HepG2 (cell line): ENCODE data around the gene PEAR1. TPM values are rescaled to one million over a fixed set of nuclear protein-coding genes. Genes with fewer than 3 reads are reported as not detected.

Source experiments
- ATAC-seq: fragments of 200-7000 bp; cut with Tn5 transposase; 3 replicates; pipeline ENCODE4 v1.9.1; 2020; ENCODE audit warnings: mild to moderate bottlenecking, moderate library complexity
- BruUV-seq: library from RNA; stranded (reverse); fragments of 400-500 nt; replicated peaks from 2 replicates; lab custom pipeline; 2021; lab: Mats Ljungman, UMichigan
- CTCF ChIA-PET: fragments of 300-600 bp; formaldehyde crosslinking; extraction: SDS; loops from one replicate; lab custom pipeline; 2021; ENCODE audit warnings: low total read pairs, inconsistent platforms, low intra/inter-chr PET ratio; lab: Yijun Ruan, JAX
- POLR2A ChIA-PET: fragments of 350-600 bp; sonication (Branson Sonifier 250); formaldehyde crosslinking; loops from one replicate; lab custom pipeline; 2020; ENCODE audit warnings: antibody characterized with exemption, inconsistent platforms; lab: Yijun Ruan, JAX
- DNase-seq: peaks from one replicate; pipeline ENCODE4 v3.0.0-alpha.2; 2015; ENCODE audit warnings: low spot score
- FAIRE-seq: peaks from 3 replicates; lab custom pipeline; 2011; peaks lifted over from hg19 to GRCh38; lab: Jason Lieb, UNC
- H2AFZ ChIP-seq: one replicate; pipeline ENCODE4 v1.6.1; 2011; ENCODE audit warnings: low read length, inconsistent platforms
- H3K27ac ChIP-seq: fragments of 300-600 bp; 3 replicates; pipeline ENCODE4 v1.8.0; 2011; ENCODE audit warnings: mixed run types, mild to moderate bottlenecking, mixed read lengths, low read length, inconsistent platforms; ENCODE audit not compliant: insufficient read depth; ENCODE audit errors: extremely low read length
- H3K27me3 ChIP-seq, 2 experiments: fragments of 200-600 bp in 1 of 2; 2 replicates in 1 of 2; 3 replicates in 1 of 2; pipeline versions ENCODE4 v1.6.0 to v1.8.0; 2011; ENCODE audit warnings: low read length in 2 of 2, mild to moderate bottlenecking in 2 of 2, moderate library complexity in 2 of 2, inconsistent platforms in 1 of 2; ENCODE audit not compliant: insufficient read depth in 2 of 2, control insufficient read depth in 1 of 2
- H3K36me3 ChIP-seq, 2 experiments: fragments of 200-600 bp in 1 of 2; replicated peaks in 1 of 2; 2 replicates in 1 of 2; 3 replicates in 1 of 2; pipeline versions ENCODE4 v1.5.1 to v1.8.0; 2011; ENCODE audit warnings: low read length in 2 of 2, inconsistent platforms in 1 of 2; ENCODE audit not compliant: insufficient read depth in 2 of 2, control insufficient read depth in 1 of 2
- H3K4me1 ChIP-seq: 2 replicates; pipeline ENCODE4 v1.5.1; 2012; ENCODE audit warnings: low read length, inconsistent platforms; ENCODE audit not compliant: insufficient read depth
- H3K4me2 ChIP-seq: 2 replicates; pipeline ENCODE4 v1.6.0; 2011; ENCODE audit warnings: low read depth, low read length, inconsistent platforms
- H3K4me3 ChIP-seq, 3 experiments: fragments of 200-600 bp in 1 of 3; sonication (generic), shearing (Covaris generic) in 1 of 3; replicated peaks in 1 of 3; 2 replicates each; pipeline ENCODE4 v1.5.1; 2011 to 2016; ENCODE audit warnings: low read length in 3 of 3, inconsistent platforms in 2 of 3, low read depth in 2 of 3, mild to moderate bottlenecking in 2 of 3, control low read depth in 1 of 3, mixed read lengths in 1 of 3; ENCODE audit not compliant: insufficient read depth in 1 of 3
- H3K79me2 ChIP-seq: one replicate; pipeline ENCODE4 v1.6.1; 2011; ENCODE audit warnings: low read length, inconsistent platforms; ENCODE audit not compliant: insufficient read depth
- H3K9ac ChIP-seq: 2 replicates; pipeline ENCODE4 v1.6.0; 2011; ENCODE audit warnings: mild to moderate bottlenecking, low read depth, low read length, inconsistent platforms; ENCODE audit not compliant: insufficient read depth
- H3K9me3 ChIP-seq: 2 replicates; pipeline ENCODE4 v1.5.1; 2012; ENCODE audit warnings: mild to moderate bottlenecking, low read length
- H4K20me1 ChIP-seq: 2 replicates; pipeline ENCODE4 v1.6.0; 2011; ENCODE audit warnings: inconsistent platforms, mild to moderate bottlenecking, low read length, moderate library complexity; ENCODE audit not compliant: insufficient read depth
- IRX3 ChIP-seq: sonication (generic); formaldehyde crosslinking; IDR thresholded peaks from 2 replicates; pipeline ENCODE4 v1.8.1; 2023; ENCODE audit warnings: mild to moderate bottlenecking, low read depth, missing genetic modification reagents, borderline replicate concordance
- MAFF ChIP-seq: IDR thresholded peaks from 2 replicates; pipeline ENCODE4 v1.6.1; 2011; ENCODE audit warnings: low read depth, low read length, improper control_type of control experiment
- MAFK ChIP-seq, 2 experiments: IDR thresholded peaks in 1 of 2; conservative IDR thresholded peaks in 1 of 2; 2 replicates each; pipeline ENCODE4 v1.6.1; 2011; ENCODE audit warnings: improper control_type of control experiment in 2 of 2, low read length in 2 of 2
- REL ChIP-seq: sonication (generic); formaldehyde crosslinking; conservative IDR thresholded peaks from 2 replicates; pipeline ENCODE4 v1.8.0; 2022; ENCODE audit warnings: mild to moderate bottlenecking, missing genetic modification reagents, moderate library complexity
- SNAPC2 ChIP-seq: sonication (generic); formaldehyde crosslinking; IDR thresholded peaks from 2 replicates; pipeline ENCODE4 v1.8.1; 2022; ENCODE audit warnings: mild to moderate bottlenecking, missing genetic modification reagents
- YEATS2 ChIP-seq: sonication (generic); formaldehyde crosslinking; IDR thresholded peaks from 2 replicates; pipeline ENCODE4 v1.4.0; 2020; ENCODE audit warnings: missing genetic modification reagents, borderline replicate concordance
- ZNF17 ChIP-seq: sonication (generic); formaldehyde crosslinking; IDR thresholded peaks from 2 replicates; pipeline ENCODE4 v1.5.0; 2020; ENCODE audit warnings: mild to moderate bottlenecking, missing genetic modification reagents
- ZNF20 ChIP-seq: sonication (generic); formaldehyde crosslinking; IDR thresholded peaks from 2 replicates; pipeline ENCODE4 v1.4.0; 2020; ENCODE audit warnings: mild to moderate bottlenecking, moderate library complexity, missing genetic modification reagents
- ZNF317 ChIP-seq: sonication (generic); formaldehyde crosslinking; IDR thresholded peaks from 2 replicates; pipeline ENCODE4 v1.5.0; 2020; ENCODE audit warnings: mild to moderate bottlenecking, missing genetic modification reagents
- WGBS: methylation state at CpG from one replicate; pipeline ENCODE4 v1.1.6; 2017; ENCODE audit warnings: low lambda C conversion rate; 5-methylcytosine and 5-hydroxymethylcytosine counted together
- in situ Hi-C: cut with HindIII; loops from 2 replicates; pipeline ENCODE4 v1.10.0; 2017; ENCODE audit warnings: low pct_unique_long_range_greater_than_20kb; ENCODE audit not compliant: extremely low pct_ligation_motif_present
- intact Hi-C: fragments of 100-400 bp; cut with micrococcal nuclease; formaldehyde crosslinking; loops from one replicate; pipeline ENCODE4 v1.10.0; 2022; ENCODE audit not compliant: unreplicated experiment
- polyA plus RNA-seq, 8 experiments: library from polyadenylated mRNA; depleted of rRNA in 3 of 8; stranded (reverse) in 7 of 8; unstranded in 1 of 8; fragments of >200 nt; fragmentation: Illumina TruSeq in 4 of 8; extraction: Trizol in 4 of 8; gene quantifications; 2 replicates each; pipeline versions ENCODE4 v1.2.1 to v1.2.3, GENCODE V29; 2011 to 2016; ENCODE audit warnings: low read depth in 4 of 8, missing spikeins in 1 of 8, mixed read lengths in 1 of 8; ENCODE audit not compliant: insufficient read depth in 1 of 8
- total RNA-seq, 5 experiments: library from RNA; depleted of rRNA; stranded (reverse); fragments of >200 nt; fragmentation: Illumina TruSeq; extraction: Trizol; gene quantifications; 2 replicates each; pipeline ENCODE4 v1.2.3, GENCODE V29; 2016; ENCODE audit warnings: low read depth in 1 of 5
- TF ChIP-seq, protein P1 (sequence below): sonication (generic); formaldehyde crosslinking; conservative IDR thresholded peaks from 2 replicates; pipeline ENCODE4 v1.4.0; 2020; ENCODE audit warnings: mild to moderate bottlenecking, missing genetic modification reagents, moderate library complexity
- TF ChIP-seq, protein P2 (sequence below): sonication (generic); formaldehyde crosslinking; IDR thresholded peaks from 2 replicates; pipeline ENCODE4 v1.4.0; 2020; ENCODE audit warnings: missing genetic modification reagents, borderline replicate concordance
- TF ChIP-seq, protein P3 (sequence below): sonication (generic); formaldehyde crosslinking; IDR thresholded peaks from 2 replicates; pipeline ENCODE4 v1.4.0; 2020; ENCODE audit warnings: missing genetic modification reagents, borderline replicate concordance
- TF ChIP-seq, protein P4 (sequence below): sonication (generic); formaldehyde crosslinking; IDR thresholded peaks from 2 replicates; pipeline ENCODE4 v1.8.0; 2022; ENCODE audit warnings: mild to moderate bottlenecking, missing genetic modification reagents, borderline replicate concordance

PEAR1 gene
- total and polyA plus RNA-seq, 2 of the 13 experiments (the other 11 are each of a cell fraction or from before 2014, with no cell fraction given) = 0.27 to 0.41 TPM

DNA sequence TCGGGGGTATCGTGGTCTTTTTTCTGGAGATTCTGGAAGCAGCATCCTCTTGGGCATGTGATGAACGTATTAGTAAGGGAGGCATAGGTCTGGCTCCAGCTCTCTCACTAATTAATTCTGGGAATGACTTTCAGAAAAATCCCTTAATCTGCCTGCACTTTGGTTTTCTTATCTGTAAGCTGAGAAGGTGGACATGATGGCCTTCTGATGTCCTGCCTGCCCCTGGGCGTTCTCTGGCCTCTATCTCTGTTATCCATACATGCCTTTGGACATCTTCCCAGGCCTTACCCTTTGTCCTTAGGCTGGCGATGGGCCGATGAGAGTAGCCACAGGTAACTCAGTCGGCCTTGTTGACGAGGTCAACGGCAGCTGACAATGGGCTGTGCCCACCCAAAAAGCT lies 24.1 kb upstream of the PEAR1 start (continued):
- TF ChIP-seq, protein P1, sequence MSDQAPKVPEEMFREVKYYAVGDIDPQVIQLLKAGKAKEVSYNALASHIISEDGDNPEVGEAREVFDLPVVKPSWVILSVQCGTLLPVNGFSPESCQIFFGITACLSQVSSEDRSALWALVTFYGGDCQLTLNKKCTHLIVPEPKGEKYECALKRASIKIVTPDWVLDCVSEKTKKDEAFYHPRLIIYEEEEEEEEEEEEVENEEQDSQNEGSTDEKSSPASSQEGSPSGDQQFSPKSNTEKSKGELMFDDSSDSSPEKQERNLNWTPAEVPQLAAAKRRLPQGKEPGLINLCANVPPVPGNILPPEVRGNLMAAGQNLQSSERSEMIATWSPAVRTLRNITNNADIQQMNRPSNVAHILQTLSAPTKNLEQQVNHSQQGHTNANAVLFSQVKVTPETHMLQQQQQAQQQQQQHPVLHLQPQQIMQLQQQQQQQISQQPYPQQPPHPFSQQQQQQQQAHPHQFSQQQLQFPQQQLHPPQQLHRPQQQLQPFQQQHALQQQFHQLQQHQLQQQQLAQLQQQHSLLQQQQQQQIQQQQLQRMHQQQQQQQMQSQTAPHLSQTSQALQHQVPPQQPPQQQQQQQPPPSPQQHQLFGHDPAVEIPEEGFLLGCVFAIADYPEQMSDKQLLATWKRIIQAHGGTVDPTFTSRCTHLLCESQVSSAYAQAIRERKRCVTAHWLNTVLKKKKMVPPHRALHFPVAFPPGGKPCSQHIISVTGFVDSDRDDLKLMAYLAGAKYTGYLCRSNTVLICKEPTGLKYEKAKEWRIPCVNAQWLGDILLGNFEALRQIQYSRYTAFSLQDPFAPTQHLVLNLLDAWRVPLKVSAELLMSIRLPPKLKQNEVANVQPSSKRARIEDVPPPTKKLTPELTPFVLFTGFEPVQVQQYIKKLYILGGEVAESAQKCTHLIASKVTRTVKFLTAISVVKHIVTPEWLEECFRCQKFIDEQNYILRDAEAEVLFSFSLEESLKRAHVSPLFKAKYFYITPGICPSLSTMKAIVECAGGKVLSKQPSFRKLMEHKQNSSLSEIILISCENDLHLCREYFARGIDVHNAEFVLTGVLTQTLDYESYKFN (CRISPR knock-in tag) = no peak
- TF ChIP-seq YEATS2 = no peak
- TF ChIP-seq, protein P2, sequence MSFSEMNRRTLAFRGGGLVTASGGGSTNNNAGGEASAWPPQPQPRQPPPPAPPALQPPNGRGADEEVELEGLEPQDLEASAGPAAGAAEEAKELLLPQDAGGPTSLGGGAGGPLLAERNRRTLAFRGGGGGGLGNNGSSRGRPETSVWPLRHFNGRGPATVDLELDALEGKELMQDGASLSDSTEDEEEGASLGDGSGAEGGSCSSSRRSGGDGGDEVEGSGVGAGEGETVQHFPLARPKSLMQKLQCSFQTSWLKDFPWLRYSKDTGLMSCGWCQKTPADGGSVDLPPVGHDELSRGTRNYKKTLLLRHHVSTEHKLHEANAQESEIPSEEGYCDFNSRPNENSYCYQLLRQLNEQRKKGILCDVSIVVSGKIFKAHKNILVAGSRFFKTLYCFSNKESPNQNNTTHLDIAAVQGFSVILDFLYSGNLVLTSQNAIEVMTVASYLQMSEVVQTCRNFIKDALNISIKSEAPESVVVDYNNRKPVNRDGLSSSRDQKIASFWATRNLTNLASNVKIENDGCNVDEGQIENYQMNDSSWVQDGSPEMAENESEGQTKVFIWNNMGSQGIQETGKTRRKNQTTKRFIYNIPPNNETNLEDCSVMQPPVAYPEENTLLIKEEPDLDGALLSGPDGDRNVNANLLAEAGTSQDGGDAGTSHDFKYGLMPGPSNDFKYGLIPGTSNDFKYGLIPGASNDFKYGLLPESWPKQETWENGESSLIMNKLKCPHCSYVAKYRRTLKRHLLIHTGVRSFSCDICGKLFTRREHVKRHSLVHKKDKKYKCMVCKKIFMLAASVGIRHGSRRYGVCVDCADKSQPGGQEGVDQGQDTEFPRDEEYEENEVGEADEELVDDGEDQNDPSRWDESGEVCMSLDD (CRISPR knock-in tag) = no peak
- TF ChIP-seq, all 625 proteins: peak for 0

DNA sequence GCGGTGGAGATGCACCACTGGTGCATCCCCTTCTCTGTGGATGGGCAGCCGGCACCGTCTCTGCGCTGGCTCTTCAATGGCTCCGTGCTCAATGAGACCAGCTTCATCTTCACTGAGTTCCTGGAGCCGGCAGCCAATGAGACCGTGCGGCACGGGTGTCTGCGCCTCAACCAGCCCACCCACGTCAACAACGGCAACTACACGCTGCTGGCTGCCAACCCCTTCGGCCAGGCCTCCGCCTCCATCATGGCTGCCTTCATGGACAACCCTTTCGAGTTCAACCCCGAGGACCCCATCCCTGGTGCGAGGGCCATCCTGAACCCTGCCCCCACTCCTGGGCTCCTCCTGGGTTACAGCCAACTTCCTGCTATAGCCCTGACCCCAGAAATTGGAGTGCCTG lies 19.9 kb upstream of the PEAR1 start:
- no peak for DNase-seq
- Histone ChIP-seq H3K27ac (no peak overlapping the region), H3K9ac (no peak overlapping the region), H3K4me2 (no peak overlapping the region), H3K4me3 (no peak overlapping the region), H4K20me1 (no peaks in the 10 kb centered on the region), H3K79me2 (no peaks in the 10 kb centered on the region), H3K9me3 (no peaks in the 10 kb centered on the region), H2AFZ (no peak overlapping the region), H3K4me1 (no peaks in the 10 kb centered on the region), H3K36me3 (no peaks in the 10 kb centered on the region), H3K27me3 (peaks cover 17 to 72% of the 10 kb centered on the region in 2 experiments)
- in situ Hi-C loops = no loop called here
- FAIRE-seq = no peak
- intact Hi-C loops = no loop called here
- no peak for ATAC-seq
- 42% methylated on average over 12 of the region's 18 CpGs for WGBS
- BruUV-seq = no TSS peak
- ChIA-PET POLR2A (no interaction called here), CTCF (no interaction called here)
- TF ChIP-seq REL (CRISPR knock-in tag) (no peak), ZNF317 (CRISPR knock-in tag) (no peak), IRX3 (CRISPR knock-in tag) (no peak), SNAPC2 (CRISPR knock-in tag) (no peak), ZNF20 (CRISPR knock-in tag) (no peak), MAFK (conservative IDR thresholded peaks at IDR 0.05 in 1 of 2, IDR thresholded peaks at IDR 0.05 in 1 of 2; ENCODE audit: low read length in 2 of 2) (no peak), MAFF (no peak), ZNF17 (CRISPR knock-in tag) (no peak)
- TF ChIP-seq, protein P3, sequence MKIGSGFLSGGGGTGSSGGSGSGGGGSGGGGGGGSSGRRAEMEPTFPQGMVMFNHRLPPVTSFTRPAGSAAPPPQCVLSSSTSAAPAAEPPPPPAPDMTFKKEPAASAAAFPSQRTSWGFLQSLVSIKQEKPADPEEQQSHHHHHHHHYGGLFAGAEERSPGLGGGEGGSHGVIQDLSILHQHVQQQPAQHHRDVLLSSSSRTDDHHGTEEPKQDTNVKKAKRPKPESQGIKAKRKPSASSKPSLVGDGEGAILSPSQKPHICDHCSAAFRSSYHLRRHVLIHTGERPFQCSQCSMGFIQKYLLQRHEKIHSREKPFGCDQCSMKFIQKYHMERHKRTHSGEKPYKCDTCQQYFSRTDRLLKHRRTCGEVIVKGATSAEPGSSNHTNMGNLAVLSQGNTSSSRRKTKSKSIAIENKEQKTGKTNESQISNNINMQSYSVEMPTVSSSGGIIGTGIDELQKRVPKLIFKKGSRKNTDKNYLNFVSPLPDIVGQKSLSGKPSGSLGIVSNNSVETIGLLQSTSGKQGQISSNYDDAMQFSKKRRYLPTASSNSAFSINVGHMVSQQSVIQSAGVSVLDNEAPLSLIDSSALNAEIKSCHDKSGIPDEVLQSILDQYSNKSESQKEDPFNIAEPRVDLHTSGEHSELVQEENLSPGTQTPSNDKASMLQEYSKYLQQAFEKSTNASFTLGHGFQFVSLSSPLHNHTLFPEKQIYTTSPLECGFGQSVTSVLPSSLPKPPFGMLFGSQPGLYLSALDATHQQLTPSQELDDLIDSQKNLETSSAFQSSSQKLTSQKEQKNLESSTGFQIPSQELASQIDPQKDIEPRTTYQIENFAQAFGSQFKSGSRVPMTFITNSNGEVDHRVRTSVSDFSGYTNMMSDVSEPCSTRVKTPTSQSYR (CRISPR knock-in tag) = no peak
- TF ChIP-seq, protein P4, sequence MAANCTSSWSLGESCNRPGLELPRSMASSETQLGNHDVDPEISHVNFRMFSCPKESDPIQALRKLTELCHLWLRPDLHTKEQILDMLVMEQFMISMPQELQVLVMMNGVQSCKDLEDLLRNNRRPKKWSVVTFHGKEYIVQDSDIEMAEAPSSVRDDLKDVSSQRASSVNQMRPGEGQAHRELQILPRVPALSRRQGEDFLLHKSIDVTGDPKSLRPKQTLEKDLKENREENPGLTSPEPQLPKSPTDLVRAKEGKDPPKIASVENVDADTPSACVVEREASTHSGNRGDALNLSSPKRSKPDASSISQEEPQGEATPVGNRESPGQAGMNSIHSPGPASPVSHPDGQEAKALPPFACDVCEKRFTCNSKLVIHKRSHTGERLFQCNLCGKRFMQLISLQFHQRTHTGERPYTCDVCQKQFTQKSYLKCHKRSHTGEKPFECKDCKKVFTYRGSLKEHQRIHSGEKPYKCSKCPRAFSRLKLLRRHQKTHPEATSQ = no peak
